ENCODE measurements around the gene ACSM5.
"Not testable (repeated sequence)": the region's sequence is repeated elsewhere in the genome, so short reads cannot be mapped to it uniquely, and the experiment has no call there.

ACSM5 gene

DNA sequence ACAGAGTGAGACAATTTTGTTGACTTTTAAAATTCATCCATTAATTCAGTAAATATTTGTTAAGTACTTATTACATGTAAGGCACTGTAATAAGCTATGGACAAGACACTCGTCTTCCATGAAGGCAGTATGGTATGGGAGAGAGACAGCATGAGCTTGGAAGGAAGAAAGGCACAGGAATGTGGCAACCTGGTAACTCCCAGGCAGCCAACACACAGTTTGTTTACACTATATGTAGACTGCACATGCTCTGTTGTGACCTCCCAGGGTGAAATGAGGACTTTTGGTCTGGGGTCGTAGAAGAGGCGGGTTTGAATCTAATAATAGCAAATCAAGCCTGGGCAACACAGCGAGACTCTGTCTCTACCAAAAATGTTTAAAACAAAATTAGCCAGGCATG lies 51.0 kb downstream of the ACSM5 start:
- not testable (repeated sequence) for DNase-seq

DNA sequence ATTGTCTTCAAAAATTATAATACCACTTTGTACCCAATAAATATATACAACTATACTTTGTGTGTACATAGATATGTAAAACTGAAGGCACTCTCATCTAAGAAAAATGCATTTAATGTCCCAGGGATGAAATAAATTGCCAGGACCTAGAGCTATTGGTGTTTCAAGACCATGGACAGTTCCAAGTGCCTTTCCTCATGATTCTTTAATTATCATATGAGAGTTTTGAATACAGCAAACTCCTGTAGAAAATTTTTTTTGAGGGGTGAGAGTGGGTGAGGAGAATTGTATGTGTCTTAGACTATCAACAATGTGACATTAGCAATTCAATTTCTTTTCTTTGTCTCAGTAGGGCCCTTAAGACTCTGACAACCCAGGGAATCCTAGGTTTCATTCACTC lies 59.6 kb downstream of the ACSM5 start:
- DNase-seq, result not testable (repeated sequence)

DNA sequence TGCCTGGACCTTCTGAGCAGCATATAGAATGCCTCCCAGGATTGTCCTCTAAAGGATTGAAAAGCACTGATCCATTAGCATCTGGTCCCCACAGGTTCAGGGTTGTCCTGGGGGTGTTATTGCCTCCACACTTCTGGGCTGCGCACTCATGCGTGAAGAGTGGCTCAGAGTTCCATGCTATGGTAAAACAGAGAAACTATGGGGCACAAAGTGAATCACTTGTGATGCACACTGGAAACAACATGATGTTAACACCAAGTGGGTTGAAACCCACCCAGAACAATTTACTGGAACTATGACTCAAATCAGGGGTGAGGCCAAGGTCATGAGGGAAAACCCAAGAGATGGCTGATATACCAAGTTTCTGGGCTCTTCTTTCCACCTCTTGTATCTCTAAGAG lies 60.6 kb downstream of the ACSM5 start:
- not testable (repeated sequence) for DNase-seq

DNA sequence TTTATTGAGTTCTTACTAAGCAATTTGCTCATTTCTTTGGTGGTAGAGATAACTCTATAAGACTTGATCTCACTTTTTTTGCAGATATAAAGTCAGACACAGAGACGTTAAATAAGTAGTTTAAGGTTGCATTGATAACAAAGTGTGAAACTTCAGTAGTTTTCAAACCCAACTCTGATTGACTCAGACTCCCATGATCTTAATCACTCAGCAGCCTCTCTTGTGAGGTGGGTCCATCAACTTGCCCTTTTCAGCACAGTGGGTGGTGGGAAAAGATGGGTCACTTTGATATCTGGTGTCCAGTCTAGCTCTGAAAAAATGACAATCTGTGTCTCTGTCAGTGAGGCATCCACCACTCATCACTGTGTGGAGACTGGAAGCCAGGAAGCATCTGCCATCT lies 61.4 kb downstream of the ACSM5 start:
- not testable (repeated sequence) for DNase-seq

DNA sequence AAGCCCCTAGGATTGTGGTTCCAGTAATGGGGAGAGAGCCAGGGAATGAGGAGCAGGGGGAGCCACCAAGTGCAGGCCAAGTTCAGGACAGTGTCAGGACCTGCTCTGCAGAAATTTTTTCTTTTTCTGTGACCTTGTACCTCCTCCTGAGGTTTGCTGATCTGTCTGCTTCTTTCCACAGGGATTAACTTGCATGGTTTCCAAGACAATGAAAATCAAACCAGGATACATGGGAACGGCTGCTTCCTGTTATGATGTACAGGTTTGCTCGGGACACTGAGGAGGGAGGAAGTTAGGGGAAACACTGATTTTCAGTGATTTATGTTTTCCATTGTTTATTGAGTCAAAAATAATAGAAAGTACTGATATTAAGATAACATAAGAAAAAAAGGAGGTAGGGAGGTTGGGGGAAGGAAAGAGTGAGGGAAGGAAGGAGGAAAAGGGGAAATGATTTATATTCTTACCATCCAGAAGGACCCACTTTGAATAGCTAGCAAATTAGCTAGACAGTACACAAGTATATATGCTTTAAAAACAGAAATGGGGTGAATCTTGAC lies 67.9 kb downstream of the ACSM5 start:
- not testable (repeated sequence) for DNase-seq

DNA sequence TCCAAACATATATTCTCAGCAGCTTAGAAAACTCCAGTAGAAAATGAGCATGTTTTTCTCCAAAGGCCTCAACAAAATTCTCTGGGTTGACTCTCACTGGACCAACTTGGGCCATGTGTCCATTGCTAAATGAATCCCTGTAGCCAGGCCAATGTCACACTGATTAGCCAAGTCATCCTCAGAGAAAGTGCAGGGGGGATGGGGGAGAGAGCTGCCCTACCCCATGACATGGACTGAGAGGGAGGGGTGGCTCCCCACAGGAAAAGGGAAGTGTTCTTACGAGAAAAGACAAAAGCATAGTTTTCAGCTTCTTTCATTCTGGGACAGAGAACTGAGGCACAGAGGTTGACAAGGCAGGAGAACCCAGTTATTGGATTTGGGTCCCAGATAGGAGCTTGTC lies 74.7 kb downstream of the ACSM5 start:
- not testable (repeated sequence) for DNase-seq

DNA sequence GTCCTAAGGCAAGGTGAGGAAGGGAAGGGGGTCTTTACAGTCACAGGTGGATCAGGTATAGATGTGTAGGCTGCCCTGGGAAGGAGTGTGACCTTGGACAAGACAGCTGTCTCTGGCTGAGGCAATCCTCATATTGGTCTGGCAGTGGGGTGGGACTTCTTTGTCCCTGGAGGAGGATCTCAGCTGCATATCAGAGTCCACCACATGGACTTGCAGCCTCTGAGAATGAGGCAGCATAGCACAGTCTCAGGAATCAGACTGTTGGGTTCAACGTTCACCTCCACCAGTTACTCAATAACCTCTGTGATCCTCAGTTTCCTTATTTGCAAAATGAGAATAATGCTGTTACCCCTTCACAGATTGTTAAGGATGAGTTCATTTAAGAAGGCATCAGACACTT lies 75.4 kb downstream of the ACSM5 start:
- DNase-seq, result no peak

DNA sequence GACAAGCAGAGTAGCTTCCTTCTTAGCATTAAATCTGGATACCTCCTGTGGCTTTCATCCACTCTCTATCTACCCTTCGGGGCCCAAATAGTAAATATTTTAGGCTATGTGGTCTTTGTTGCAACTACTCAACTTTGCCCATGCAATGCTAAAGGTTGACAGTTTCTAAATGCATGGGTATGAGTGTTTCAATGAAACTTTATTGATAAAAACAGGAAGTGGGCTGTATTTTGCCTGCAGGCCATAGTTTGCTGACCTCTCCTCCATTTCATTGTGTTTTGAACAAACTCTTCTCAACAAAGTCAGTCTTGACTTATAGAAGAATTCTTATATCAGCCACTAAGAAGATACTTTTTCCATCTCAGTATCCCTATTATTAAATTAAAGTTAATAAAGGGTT lies 76.1 kb downstream of the ACSM5 start:
- DNase-seq, result no peak
